Heart left ventricle (tissue), 13 donors: ENCODE data around the gene OR1S2.

Experiments used
- POLR2A ChIP-seq, 2 donors: fragments of 450-650 bp; IDR thresholded peaks; one replicate each; pipeline ENCODE4 v1.6.1; 2017; ENCODE audit warnings: antibody characterized with exemption in 2 of 2, mild to moderate bottlenecking in 2 of 2, moderate library complexity in 2 of 2
- TF ChIP-seq, protein P1 (sequence below), 12 donors: fragments of 200-600 bp; sonication (generic) in 4 of 12; IDR thresholded peaks; one replicate each; pipeline versions ENCODE4 v1.5.0 to v1.8.0; 2018 to 2022; ENCODE audit warnings: antibody characterized with exemption in 12 of 12, mild to moderate bottlenecking in 5 of 12
- donor health status: ischemic (EF 13 %, LVEDD 7.1; RV severe dilation, severe dysfunction).
- donor health status: DM: no; HTN: yes; CAD: no.
- donor health status: DM: no; HTN: no; CAD: no.
- donor health status: ischemic (EF 25% LVEDD 6.9; RV normal size, moderate dysfunction).
- donor health status: ischemic (EF 25% LVEDD 5.7; RV mildly dilated, moderate dysfunction).
- donor health status: ischemic (EF 35%, LVEDD 5.7; RV mildly dilated, moderate dysfunction).
- donor health status: nonischemic (EF 11% LVEDD 7.7; RV severe dilation, severe dysfunction).
- donor health status: DM: yes; HTN: yes; CAD: no.
- donor health status: PGD.
- donor health status: ischemic (EF 29% LVEDD 5.4; RV normal size, mild dysfunction).
- donor health status: nonischemic (EF 23%, LVEDD 6.1; RV moderate dilation, normal function).

DNA sequence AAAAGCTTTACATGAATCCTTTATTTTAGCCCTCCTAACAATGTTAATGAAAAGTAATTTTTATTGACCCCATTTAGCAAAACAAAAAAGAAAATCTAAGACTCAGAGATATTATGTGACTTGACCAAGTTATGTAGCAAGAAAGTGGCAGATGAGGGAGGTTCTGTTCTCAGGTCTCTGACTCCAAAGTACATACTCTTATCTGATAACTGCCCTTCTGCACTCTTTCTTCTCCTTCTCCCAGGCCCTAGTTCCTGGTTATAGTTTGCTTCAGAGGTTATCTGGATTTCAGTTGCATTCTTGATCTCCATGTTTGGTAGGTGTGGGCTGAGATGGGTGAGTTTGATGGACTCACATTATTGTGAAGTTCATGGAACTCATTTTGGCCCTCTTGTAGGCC lies 10.6 kb downstream of the OR1S2 start:
- TF ChIP-seq, protein P1, sequence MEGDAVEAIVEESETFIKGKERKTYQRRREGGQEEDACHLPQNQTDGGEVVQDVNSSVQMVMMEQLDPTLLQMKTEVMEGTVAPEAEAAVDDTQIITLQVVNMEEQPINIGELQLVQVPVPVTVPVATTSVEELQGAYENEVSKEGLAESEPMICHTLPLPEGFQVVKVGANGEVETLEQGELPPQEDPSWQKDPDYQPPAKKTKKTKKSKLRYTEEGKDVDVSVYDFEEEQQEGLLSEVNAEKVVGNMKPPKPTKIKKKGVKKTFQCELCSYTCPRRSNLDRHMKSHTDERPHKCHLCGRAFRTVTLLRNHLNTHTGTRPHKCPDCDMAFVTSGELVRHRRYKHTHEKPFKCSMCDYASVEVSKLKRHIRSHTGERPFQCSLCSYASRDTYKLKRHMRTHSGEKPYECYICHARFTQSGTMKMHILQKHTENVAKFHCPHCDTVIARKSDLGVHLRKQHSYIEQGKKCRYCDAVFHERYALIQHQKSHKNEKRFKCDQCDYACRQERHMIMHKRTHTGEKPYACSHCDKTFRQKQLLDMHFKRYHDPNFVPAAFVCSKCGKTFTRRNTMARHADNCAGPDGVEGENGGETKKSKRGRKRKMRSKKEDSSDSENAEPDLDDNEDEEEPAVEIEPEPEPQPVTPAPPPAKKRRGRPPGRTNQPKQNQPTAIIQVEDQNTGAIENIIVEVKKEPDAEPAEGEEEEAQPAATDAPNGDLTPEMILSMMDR (IDR thresholded peaks at IDR 0.05) = no peak
- no peak for TF ChIP-seq POLR2A (IDR thresholded peaks at IDR 0.05)
